SIG-M5 treated with dmso at 0.1 percent for 504 hours (cell line): ENCODE measurements around the gene ACVR2B.
"Not testable (repeated sequence)": the region's sequence is repeated elsewhere in the genome, so short reads cannot be mapped to it uniquely, and the experiment has no call there.

ENCODE experiments used
- DNase-seq: peaks from one replicate; lab custom pipeline; 2025; ENCODE audit not compliant: unreplicated experiment; lab: John Stamatoyannopoulos, UW

ACVR2B gene

GRCh38 chr3:38453075-38453912, at the start of gene ACVR2B:
Gene ACVR2B, plus strand, starts transcription at chr3:38453890. Its CDS starts 433 bp downstream, at chr3:38454323.
- peak; percentile 60 for DNase-seq

GRCh38 chr3:38404286-38404685, 49.4 kb upstream of the ACVR2B start:
- DNase-seq: peak; percentile 79

- no peak for DNase-seq
Measured at GRCh38 chr3:38411591-38411990, 42.1 kb upstream of the ACVR2B start.

GRCh38 chr3:38420758-38421157, 32.9 kb upstream of the ACVR2B start:
- DNase-seq: not testable (repeated sequence)

- no peak for DNase-seq
Measured at GRCh38 chr3:38421679-38422336, 31.9 kb upstream of the ACVR2B start.

GRCh38 chr3:38426798-38427426, 26.8 kb upstream of the ACVR2B start:
- DNase-seq: not testable (repeated sequence)

GRCh38 chr3:38432871-38433658, 20.6 kb upstream of the ACVR2B start:
- not testable (repeated sequence) for DNase-seq

- DNase-seq: not testable (repeated sequence)
Measured at GRCh38 chr3:38433661-38434060, 20.0 kb upstream of the ACVR2B start.

- DNase-seq: not testable (repeated sequence)
Measured at GRCh38 chr3:38438436-38439069, 15.1 kb upstream of the ACVR2B start.

- not testable (repeated sequence) for DNase-seq
Measured at GRCh38 chr3:38443205-38443604, 10.5 kb upstream of the ACVR2B start.

- no peak for DNase-seq
Measured at GRCh38 chr3:38446085-38446686, 7.5 kb upstream of the ACVR2B start.

- DNase-seq: no peak
Measured at GRCh38 chr3:38446812-38447211, 6.9 kb upstream of the ACVR2B start.

GRCh38 chr3:38450853-38451252, 2.8 kb upstream of the ACVR2B start:
- no peak for DNase-seq

GRCh38 chr3:38453913-38454177, 155 bp downstream of the ACVR2B start:
- DNase-seq: no peak

GRCh38 chr3:38454178-38454883, 641 bp downstream of the ACVR2B start:
- peak; percentile 13 for DNase-seq

GRCh38 chr3:38454884-38455638, 1.4 kb downstream of the ACVR2B start:
- DNase-seq: peak; percentile 57

GRCh38 chr3:38455639-38456430, 2.1 kb downstream of the ACVR2B start:
- DNase-seq: no peak
